Vagina (tissue), 2 donors: ENCODE measurements around the gene IRX3. TPM values are rescaled to one million over a fixed set of nuclear protein-coding genes. Genes with fewer than 3 reads are reported as not detected.
"Not testable (repeated sequence)": the region's sequence is repeated elsewhere in the genome, so short reads cannot be mapped to it uniquely, and the experiment has no call there.

ENCODE experiments used
- DNase-seq, 2 donors: peaks; one replicate each; pipeline ENCODE4 v3.0.0-alpha.2; 2017; ENCODE audit errors: extremely low spot score in 2 of 2
- H3K27ac ChIP-seq: fragments of 200-600 bp; sonication (generic); one replicate; pipeline ENCODE4 v1.5.1; 2019
- H3K27me3 ChIP-seq: fragments of 200-600 bp; sonication (generic); one replicate; pipeline ENCODE4 v1.5.1; 2019
- H3K36me3 ChIP-seq, 2 donors: fragments of 200-600 bp; sonication (generic); one replicate each; pipeline ENCODE4 v1.5.1; 2017 to 2019
- H3K4me1 ChIP-seq: fragments of 200-600 bp; sonication (generic); one replicate; pipeline ENCODE4 v1.5.1; 2019
- H3K4me3 ChIP-seq, 2 donors: fragments of 200-600 bp; sonication (generic); 1 replicate in 1 of 2; 2 replicates in 1 of 2; pipeline ENCODE4 v1.5.1; 2016 to 2019
- H3K9me3 ChIP-seq: fragments of 200-600 bp; sonication (generic); one replicate; pipeline ENCODE4 v1.5.1; 2019
- CTCF ChIP-seq, 3 experiments: fragments of 450-650 bp in 2 of 3; fragments of 200-600 bp in 1 of 3; sonication (generic) in 1 of 3; IDR thresholded peaks; one replicate each; pipeline ENCODE4 v1.5.1; 2017 to 2019; ENCODE audit warnings: antibody characterized with exemption in 3 of 3, mild to moderate bottlenecking in 2 of 3, moderate library complexity in 2 of 3
- POLR2A ChIP-seq, 2 donors: fragments of 450-650 bp; IDR thresholded peaks; one replicate each; pipeline ENCODE4 v1.6.1; 2017; ENCODE audit warnings: antibody characterized with exemption in 2 of 2, mild to moderate bottlenecking in 2 of 2, moderate library complexity in 2 of 2
- POLR2AphosphoS5 ChIP-seq, 2 donors: sonication (generic); formaldehyde crosslinking; IDR thresholded peaks; one replicate each; pipeline ENCODE4 v1.9.0; 2017; ENCODE audit warnings: antibody characterized with exemption in 2 of 2, mild to moderate bottlenecking in 2 of 2, low read depth in 1 of 2; ENCODE audit not compliant: insufficient read depth in 1 of 2
- intact Hi-C: fragments of 100-400 bp; cut with DNase I; formaldehyde crosslinking; loops from one replicate; pipeline ENCODE4 v1.15.1; 2023
- total RNA-seq: library from RNA; depleted of rRNA; stranded (reverse); fragments of >200 nt; gene quantifications from one replicate; pipeline ENCODE4 v1.2.3, GENCODE V29; 2016

Gene IRX3
- total RNA-seq, 1 donor from 2014 or later, result 16.5 TPM

- Histone ChIP-seq H3K9me3 (no peaks in the 10 kb centered on the region), H3K4me1 (no peaks in the 10 kb centered on the region), H3K27me3 (no peaks in the 10 kb centered on the region), H3K4me3 (no peak overlapping the region), H3K36me3 (no peaks in the 10 kb centered on the region), H3K27ac (no peak overlapping the region)
- TF ChIP-seq POLR2A (IDR thresholded peaks at IDR 0.05) (no peak), POLR2AphosphoS5 (IDR thresholded peaks at IDR 0.05; ENCODE audit: insufficient read depth in 1 of 2, low read depth in 1 of 2) (no peak), CTCF (IDR thresholded peaks at IDR 0.05) (no peak)
- intact Hi-C loops, result no loop called here
- peak in 1 of 2 donors; percentile 46 for DNase-seq
These were observed 37.5 kb downstream of the IRX3 start for GRCh38 chr16:54248863-54249710.

GRCh38 chr16:54247705-54248104 is 38.9 kb downstream of the IRX3 start:
- H3K27me3 ChIP-seq, DNase-seq, H3K4me3 ChIP-seq, H3K27ac ChIP-seq, intact Hi-C loops, H3K9me3 ChIP-seq, H3K4me1 ChIP-seq, H3K36me3 ChIP-seq: not testable (repeated sequence)

- Histone ChIP-seq H3K36me3 (no peaks in the 10 kb centered on the region), H3K27me3 (no peaks in the 10 kb centered on the region), H3K9me3 (no peaks in the 10 kb centered on the region), H3K4me1 (no peaks in the 10 kb centered on the region), H3K27ac (no peak overlapping the region), H3K4me3 (no peak overlapping the region)
- no peak for TF ChIP-seq CTCF (IDR thresholded peaks at IDR 0.05)
- no peak for TF ChIP-seq POLR2AphosphoS5 (IDR thresholded peaks at IDR 0.05; ENCODE audit: insufficient read depth in 1 of 2, low read depth in 1 of 2)
- TF ChIP-seq POLR2A (IDR thresholded peaks at IDR 0.05), result no peak
- DNase-seq, result no peak
- intact Hi-C loops, result no loop called here
These were observed 40.1 kb downstream of the IRX3 start for GRCh38 chr16:54246454-54246821.

- H3K9me3 ChIP-seq, result no peaks in the 10 kb centered on the region
- H3K27ac ChIP-seq, result no peak overlapping the region
- H3K4me1 ChIP-seq, result no peaks in the 10 kb centered on the region
- H3K36me3 ChIP-seq, result no peaks in the 10 kb centered on the region
- H3K27me3 ChIP-seq, result no peaks in the 10 kb centered on the region
- intact Hi-C loops, result no loop called here
- DNase-seq, result no peak
- no peak overlapping the region for H3K4me3 ChIP-seq
- TF ChIP-seq CTCF (IDR thresholded peaks at IDR 0.05) (no peak), POLR2A (IDR thresholded peaks at IDR 0.05) (no peak), POLR2AphosphoS5 (IDR thresholded peaks at IDR 0.05; ENCODE audit: insufficient read depth in 1 of 2, low read depth in 1 of 2) (no peak)
These were observed 40.7 kb downstream of the IRX3 start for GRCh38 chr16:54245788-54246453.

GRCh38 chr16:54244061-54244886 is 42.3 kb downstream of the IRX3 start:
- intact Hi-C loops, result no loop called here
- no peak for DNase-seq
- H3K36me3 ChIP-seq, result no peaks in the 10 kb centered on the region

More at GRCh38 chr16:54244061-54244886, 42.3 kb downstream of the IRX3 start:
- TF ChIP-seq CTCF (IDR thresholded peaks at IDR 0.05), result no peak
- Histone ChIP-seq H3K4me1 (peaks cover 10% of the 10 kb centered on the region), H3K4me3 (no peak overlapping the region), H3K27me3 (no peaks in the 10 kb centered on the region), H3K9me3 (no peaks in the 10 kb centered on the region), H3K27ac (no peak overlapping the region)
